DMS53 treated with DMSO at 0.1 percent for 48 hours (cell line): ENCODE data around the gene TRIM23.
"Not testable (repeated sequence)": the region's sequence is repeated elsewhere in the genome, so short reads cannot be mapped to it uniquely, and the experiment has no call there.

Experiments used
- DNase-seq: peaks from one replicate; lab custom pipeline; 2025; ENCODE audit not compliant: unreplicated experiment; lab: John Stamatoyannopoulos, UW

TRIM23 gene

GRCh38 chr5:65624025-65624570, at the start of gene TRIM23:
TSS of gene TRIM23 (minus strand) at chr5:65624333. CDS start at chr5:65624274, 59 bp downstream.
- peak; percentile 96 for DNase-seq

- DNase-seq = no peak
Measured at GRCh38 chr5:65672796-65673195, 48.7 kb upstream of the TRIM23 start.

- DNase-seq = no peak
Measured at GRCh38 chr5:65668696-65669095, 44.6 kb upstream of the TRIM23 start.

- DNase-seq = no peak
Measured at GRCh38 chr5:65663804-65664521, 39.8 kb upstream of the TRIM23 start.

- no peak for DNase-seq
Measured at GRCh38 chr5:65654713-65655112, 30.6 kb upstream of the TRIM23 start.

- DNase-seq = peak; percentile 60
Measured at GRCh38 chr5:65651144-65651543, 27.0 kb upstream of the TRIM23 start.

- DNase-seq = no peak
Measured at GRCh38 chr5:65647941-65648340, 23.8 kb upstream of the TRIM23 start.

GRCh38 chr5:65646938-65647337, 22.8 kb upstream of the TRIM23 start:
- no peak for DNase-seq

- no peak for DNase-seq
Measured at GRCh38 chr5:65640240-65640639, 16.1 kb upstream of the TRIM23 start.

- no peak for DNase-seq
Measured at GRCh38 chr5:65630981-65631380, 6.8 kb upstream of the TRIM23 start.

- DNase-seq = no peak
Measured at GRCh38 chr5:65625743-65626142, 1.6 kb upstream of the TRIM23 start.

GRCh38 chr5:65624571-65625555, 730 bp upstream of the TRIM23 start, which contains the start of the genes SHLD3 and TRAPPC13:
TSS of gene SHLD3 (plus strand) at chr5:65625027. CDS start at chr5:65629588, 4,561 bp downstream.
TSS of gene TRAPPC13 (plus strand) at chr5:65625027. CDS start at chr5:65625061, 34 bp downstream.
- peak; percentile 96 for DNase-seq

GRCh38 chr5:65623482-65623881, 651 bp downstream of the TRIM23 start:
- DNase-seq = no peak

- DNase-seq = not testable (repeated sequence)
Measured at GRCh38 chr5:65621961-65622360, 2.2 kb downstream of the TRIM23 start.

GRCh38 chr5:65620021-65620420, 4.1 kb downstream of the TRIM23 start:
- no peak for DNase-seq

- DNase-seq = peak; percentile 10
Measured at GRCh38 chr5:65612298-65612907, 11.7 kb downstream of the TRIM23 start.

GRCh38 chr5:65611524-65611923, 12.6 kb downstream of the TRIM23 start:
- DNase-seq = peak; percentile 96

- DNase-seq = not testable (repeated sequence)
Measured at GRCh38 chr5:65601761-65602160, 22.4 kb downstream of the TRIM23 start.

GRCh38 chr5:65588694-65589093, 35.4 kb downstream of the TRIM23 start:
- no peak for DNase-seq

- no peak for DNase-seq
Measured at GRCh38 chr5:65577141-65577540, 47.0 kb downstream of the TRIM23 start.
